GM12892 (cell line): ENCODE data around the gene PDE7B.

Experiments
- POLR2A ChIP-seq: IDR thresholded peaks from 2 replicates; pipeline ENCODE4 v1.6.1; 2011; ENCODE audit warnings: low read depth, low read length, control low read depth
- POLR2AphosphoS5 ChIP-seq: IDR thresholded peaks from 2 replicates; pipeline ENCODE4 v1.6.1; 2011; ENCODE audit warnings: low read depth, low read length, control low read depth
- TAF1 ChIP-seq: IDR thresholded peaks from 2 replicates; pipeline ENCODE4 v1.6.1; 2011; ENCODE audit warnings: low read depth, mild to moderate bottlenecking, control low read depth, low read length, borderline replicate concordance

- TF ChIP-seq POLR2AphosphoS5, result no peak
- no peak for TF ChIP-seq POLR2A
- TF ChIP-seq TAF1, result no peak
Observed at GRCh38 chr6:136127873-136128272, 276.4 kb downstream of the PDE7B start.
